GM12865 (cell line): ENCODE measurements around the gene OR51B2.
A peak's percentile ranks its signal among the peaks of the same experiment; 100 is the strongest.

Experiments
- DNase-seq: peaks from one replicate; pipeline ENCODE4 v3.0.0; 2010; ENCODE audit warnings: low read depth
- H3K4me3 ChIP-seq: 2 replicates; pipeline ENCODE4 v1.5.1; 2011; ENCODE audit warnings: mild to moderate bottlenecking, low read depth, low read length, control low read depth
- TF ChIP-seq, protein P1 (sequence below): IDR thresholded peaks from 2 replicates; pipeline ENCODE4 v1.5.1; 2011; ENCODE audit warnings: low read length, control low read depth, low read depth, inconsistent platforms; ENCODE audit not compliant: insufficient read depth; ENCODE audit errors: missing control alignments

Gene OR51B2

GRCh38 chr11:5283086-5283485 lies 41.0 kb downstream of the OR51B2 start:
- TF ChIP-seq, protein P1, sequence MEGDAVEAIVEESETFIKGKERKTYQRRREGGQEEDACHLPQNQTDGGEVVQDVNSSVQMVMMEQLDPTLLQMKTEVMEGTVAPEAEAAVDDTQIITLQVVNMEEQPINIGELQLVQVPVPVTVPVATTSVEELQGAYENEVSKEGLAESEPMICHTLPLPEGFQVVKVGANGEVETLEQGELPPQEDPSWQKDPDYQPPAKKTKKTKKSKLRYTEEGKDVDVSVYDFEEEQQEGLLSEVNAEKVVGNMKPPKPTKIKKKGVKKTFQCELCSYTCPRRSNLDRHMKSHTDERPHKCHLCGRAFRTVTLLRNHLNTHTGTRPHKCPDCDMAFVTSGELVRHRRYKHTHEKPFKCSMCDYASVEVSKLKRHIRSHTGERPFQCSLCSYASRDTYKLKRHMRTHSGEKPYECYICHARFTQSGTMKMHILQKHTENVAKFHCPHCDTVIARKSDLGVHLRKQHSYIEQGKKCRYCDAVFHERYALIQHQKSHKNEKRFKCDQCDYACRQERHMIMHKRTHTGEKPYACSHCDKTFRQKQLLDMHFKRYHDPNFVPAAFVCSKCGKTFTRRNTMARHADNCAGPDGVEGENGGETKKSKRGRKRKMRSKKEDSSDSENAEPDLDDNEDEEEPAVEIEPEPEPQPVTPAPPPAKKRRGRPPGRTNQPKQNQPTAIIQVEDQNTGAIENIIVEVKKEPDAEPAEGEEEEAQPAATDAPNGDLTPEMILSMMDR, result no peak
- no peak overlapping the region for H3K4me3 ChIP-seq
- DNase-seq, result no peak

DNA sequence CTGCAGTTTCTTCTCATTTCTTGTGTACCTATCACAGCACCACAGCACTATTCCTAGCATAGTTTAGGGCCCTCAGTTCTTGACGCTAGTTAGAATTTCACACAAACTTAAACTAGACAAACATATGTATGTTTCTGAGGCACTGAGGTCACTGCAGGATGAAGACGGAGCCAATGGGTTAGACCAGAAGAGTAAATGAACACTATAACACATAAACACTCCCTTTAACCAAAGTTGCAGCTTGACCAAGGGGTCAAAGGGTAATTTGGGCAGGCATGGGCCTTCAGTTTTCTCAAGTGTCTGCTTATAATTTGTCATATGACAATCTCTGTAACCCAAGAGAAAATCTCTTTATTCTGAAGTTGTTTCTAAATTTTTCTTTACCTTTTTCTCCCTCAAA lies 41.5 kb downstream of the OR51B2 start:
- no peak for DNase-seq
- TF ChIP-seq, protein P1, result no peak
- H3K4me3 ChIP-seq, result no peak overlapping the region

DNA sequence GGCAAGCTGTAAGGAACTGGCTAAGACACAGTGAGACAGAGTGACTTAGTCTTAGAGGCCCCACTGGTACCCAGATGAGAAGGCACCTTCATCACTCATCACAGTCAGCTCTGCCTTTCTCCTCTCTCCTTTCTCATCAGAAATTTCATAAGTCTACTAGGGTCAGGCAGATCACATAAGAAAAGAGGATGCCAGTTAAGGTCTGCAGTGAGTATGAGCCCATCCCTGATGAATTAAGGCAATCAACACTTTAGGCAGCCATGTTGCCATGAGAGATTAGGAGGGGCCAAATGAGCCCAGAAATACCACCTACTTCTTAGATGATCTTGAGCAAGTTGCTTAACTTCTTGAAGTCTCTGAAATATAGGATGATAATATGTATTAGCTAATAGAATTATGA lies 42.5 kb downstream of the OR51B2 start:
- TF ChIP-seq, protein P1, result no peak
- no peak for DNase-seq
- no peak overlapping the region for H3K4me3 ChIP-seq

DNA sequence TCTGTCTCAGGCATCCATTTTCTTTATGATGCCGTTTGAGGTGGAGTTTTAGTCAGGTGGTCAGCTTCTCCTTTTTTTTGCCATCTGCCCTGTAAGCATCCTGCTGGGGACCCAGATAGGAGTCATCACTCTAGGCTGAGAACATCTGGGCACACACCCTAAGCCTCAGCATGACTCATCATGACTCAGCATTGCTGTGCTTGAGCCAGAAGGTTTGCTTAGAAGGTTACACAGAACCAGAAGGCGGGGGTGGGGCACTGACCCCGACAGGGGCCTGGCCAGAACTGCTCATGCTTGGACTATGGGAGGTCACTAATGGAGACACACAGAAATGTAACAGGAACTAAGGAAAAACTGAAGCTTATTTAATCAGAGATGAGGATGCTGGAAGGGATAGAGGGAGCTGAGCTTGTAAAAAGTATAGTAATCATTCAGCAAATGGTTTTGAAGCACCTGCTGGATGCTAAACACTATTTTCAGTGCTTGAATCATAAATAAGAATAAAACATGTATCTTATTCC lies 43.5 kb downstream of the OR51B2 start:
- TF ChIP-seq, protein P1, result no peak
- no peak overlapping the region for H3K4me3 ChIP-seq
- peak; percentile 79 for DNase-seq

DNA sequence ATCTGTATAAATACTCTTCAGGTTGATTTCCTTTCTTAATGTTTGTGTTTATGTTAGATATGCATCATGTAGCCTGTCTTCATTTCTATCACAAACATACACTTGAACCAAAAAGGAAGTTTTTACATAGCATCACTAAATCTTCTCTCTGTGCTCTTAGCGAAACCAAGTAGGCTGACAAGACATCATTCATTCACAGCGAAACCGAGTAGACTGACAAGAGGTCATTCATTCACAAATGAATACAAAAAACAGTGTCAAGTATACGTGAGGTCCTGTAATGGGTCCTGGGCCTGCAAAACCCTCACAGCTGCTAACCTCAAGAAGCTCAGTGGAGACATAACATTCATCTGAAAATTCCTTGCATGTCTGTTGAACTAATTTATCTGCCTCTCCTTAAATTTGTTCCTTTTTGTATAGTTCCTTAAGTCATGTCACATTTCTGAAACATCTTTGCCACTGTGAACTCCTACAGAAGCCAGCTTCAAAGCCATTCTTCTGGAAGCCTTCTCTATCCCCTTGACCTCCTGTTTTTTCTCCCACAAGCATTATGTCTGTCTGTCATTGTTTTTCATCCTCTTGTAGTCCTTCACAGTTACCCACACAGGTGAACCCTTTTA lies 44.5 kb downstream of the OR51B2 start:
- no peak overlapping the region for H3K4me3 ChIP-seq
- TF ChIP-seq, protein P1, result no peak
- DNase-seq, result no peak

DNA sequence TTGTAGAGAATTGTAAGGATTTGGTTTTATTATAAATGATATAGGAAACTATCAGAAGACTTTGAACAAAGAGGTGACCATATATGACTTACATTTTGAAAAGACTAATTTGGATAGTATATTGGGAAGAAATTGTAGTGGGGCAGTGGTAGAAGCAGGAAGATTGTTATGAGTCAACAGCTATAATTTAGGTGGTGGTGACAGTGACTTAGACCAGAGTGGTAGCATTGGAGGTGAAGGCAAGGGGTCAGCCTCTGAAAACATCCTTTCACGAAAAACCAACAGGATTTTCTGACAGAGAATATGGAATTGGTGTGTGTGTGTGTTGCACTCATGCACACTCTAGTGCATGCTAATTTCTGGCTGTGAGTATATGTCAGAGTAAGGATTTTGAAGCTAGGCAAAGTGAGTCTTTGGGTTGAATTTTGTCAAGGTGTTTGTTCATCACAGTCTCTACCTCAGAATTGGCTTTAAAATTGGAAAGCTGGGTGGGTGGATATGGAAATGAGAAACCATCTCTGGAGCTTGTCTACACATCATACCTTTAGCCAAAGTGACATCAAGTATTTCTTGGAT lies 46.2 kb downstream of the OR51B2 start:
- TF ChIP-seq, protein P1, result no peak
- H3K4me3 ChIP-seq, result no peak overlapping the region
- DNase-seq, result peak; percentile 12
